Breast epithelium (tissue), 4 donors: Measurements from ENCODE around the gene HDAC7. TPM values are rescaled to one million over a fixed set of nuclear protein-coding genes. Genes with fewer than 3 reads are reported as not detected.

Experiments used
- DNase-seq, 2 donors: peaks; one replicate each; pipeline ENCODE4 v3.0.0-alpha.2; 2019; ENCODE audit warnings: low spot score in 2 of 2
- H3K27ac ChIP-seq, 2 donors: fragments of 200-600 bp; sonication (generic) in 1 of 2; one replicate each; pipeline ENCODE4 v1.5.1; 2016 to 2019; ENCODE audit warnings: mild to moderate bottlenecking in 1 of 2
- H3K27me3 ChIP-seq, 2 donors: fragments of 200-600 bp; sonication (generic) in 1 of 2; one replicate each; pipeline versions ENCODE4 v1.5.1 to v1.6.0; 2017 to 2019; ENCODE audit warnings: control low read depth in 1 of 2, mild to moderate bottlenecking in 1 of 2
- H3K36me3 ChIP-seq: fragments of 200-600 bp; one replicate; pipeline ENCODE4 v1.5.1; 2019
- H3K4me1 ChIP-seq, 2 donors: fragments of 200-600 bp; sonication (generic); one replicate each; pipeline ENCODE4 v1.5.1; 2016 to 2019; ENCODE audit warnings: control low read depth in 1 of 2
- H3K4me3 ChIP-seq, 3 donors: fragments of 200-600 bp; sonication (generic); 1 replicate in 2 of 3; 2 replicates in 1 of 3; pipeline ENCODE4 v1.5.1; 2016 to 2019; ENCODE audit warnings: mild to moderate bottlenecking in 3 of 3, moderate library complexity in 2 of 3
- H3K9me3 ChIP-seq, 2 donors: fragments of 200-600 bp; sonication (generic) in 1 of 2; one replicate each; pipeline ENCODE4 v1.5.1; 2016 to 2019; ENCODE audit warnings: control low read depth in 1 of 2
- CTCF ChIP-seq, 3 donors: fragments of 450-650 bp; IDR thresholded peaks; one replicate each; pipeline ENCODE4 v1.5.1; 2016 to 2017; ENCODE audit warnings: antibody characterized with exemption in 3 of 3, mild to moderate bottlenecking in 3 of 3, moderate library complexity in 3 of 3
- POLR2A ChIP-seq: fragments of 450-650 bp; IDR thresholded peaks from one replicate; pipeline ENCODE4 v1.6.1; 2016; ENCODE audit warnings: antibody characterized with exemption, mild to moderate bottlenecking, moderate library complexity
- POLR2AphosphoS5 ChIP-seq, 3 donors: sonication (generic); formaldehyde crosslinking; IDR thresholded peaks; one replicate each; pipeline ENCODE4 v1.6.1; 2017; ENCODE audit warnings: antibody characterized with exemption in 3 of 3
- intact Hi-C: fragments of 100-400 bp; cut with DNase I; formaldehyde crosslinking; loops from one replicate; pipeline ENCODE4 v1.15.1; 2023; ENCODE audit warnings: low total_unique reads
- total RNA-seq, 3 donors: library from RNA; depleted of rRNA; stranded (reverse); fragments of >200 nt; gene quantifications; one replicate each; pipeline ENCODE4 v1.1.0, GENCODE V29; 2016

HDAC7 gene
- total RNA-seq, 3 donors from 2014 or later = 37.6 to 77.0 (median 44.9) TPM

- H3K27ac ChIP-seq = peak overlapping the region in 1 of 2 donors; percentile 55
- no peak overlapping the region for H3K4me3 ChIP-seq
- H3K27me3 ChIP-seq = no peaks in the 10 kb centered on the region
- no peak for TF ChIP-seq POLR2A
- no peak for TF ChIP-seq POLR2AphosphoS5 (IDR thresholded peaks at IDR 0.05)
- TF ChIP-seq CTCF (IDR thresholded peaks at IDR 0.05) = no peak
- peaks cover 10% of the 10 kb centered on the region for H3K36me3 ChIP-seq
- intact Hi-C loops = no loop called here
- no peak for DNase-seq
- H3K4me1 ChIP-seq = no peaks in the 10 kb centered on the region
- no peaks in the 10 kb centered on the region for H3K9me3 ChIP-seq
Measured at GRCh38 chr12:47791874-47792273, 27.8 kb downstream of the HDAC7 start.

- no peaks in the 10 kb centered on the region for H3K4me1 ChIP-seq
- intact Hi-C loops = no loop called here
- H3K36me3 ChIP-seq = peaks cover 10% of the 10 kb centered on the region
- H3K4me3 ChIP-seq = no peak overlapping the region
- no peak for DNase-seq
- TF ChIP-seq POLR2AphosphoS5 (IDR thresholded peaks at IDR 0.05) (no peak), CTCF (IDR thresholded peaks at IDR 0.05) (no peak), POLR2A (no peak)
- peak overlapping the region in 1 of 2 donors; percentile 55 for H3K27ac ChIP-seq
- no peaks in the 10 kb centered on the region for H3K9me3 ChIP-seq
- no peaks in the 10 kb centered on the region for H3K27me3 ChIP-seq
Measured at GRCh38 chr12:47791351-47791746, 28.4 kb downstream of the HDAC7 start.

GRCh38 chr12:47790676-47791350 lies 28.9 kb downstream of the HDAC7 start:
- intact Hi-C loops = no loop called here
- peak overlapping the region in 1 of 2 donors; percentile 55 for H3K27ac ChIP-seq
- no peaks in the 10 kb centered on the region for H3K9me3 ChIP-seq
- peaks cover 10% of the 10 kb centered on the region for H3K36me3 ChIP-seq
- H3K4me1 ChIP-seq = no peaks in the 10 kb centered on the region
- H3K27me3 ChIP-seq = no peaks in the 10 kb centered on the region
- no peak overlapping the region for H3K4me3 ChIP-seq
- no peak for DNase-seq
- TF ChIP-seq POLR2AphosphoS5 (IDR thresholded peaks at IDR 0.05) (no peak), POLR2A (no peak), CTCF (IDR thresholded peaks at IDR 0.05) (no peak)

GRCh38 chr12:47789712-47790489 lies 29.8 kb downstream of the HDAC7 start:
- Histone ChIP-seq H3K36me3 (peaks cover 10% of the 10 kb centered on the region), H3K4me3 (no peak overlapping the region), H3K27me3 (no peaks in the 10 kb centered on the region), H3K27ac (peak overlapping the region in 1 of 2 donors; percentile 12), H3K9me3 (no peaks in the 10 kb centered on the region), H3K4me1 (no peaks in the 10 kb centered on the region)
- intact Hi-C loops = no loop called here
- TF ChIP-seq CTCF (IDR thresholded peaks at IDR 0.05) (no peak), POLR2A (no peak), POLR2AphosphoS5 (IDR thresholded peaks at IDR 0.05) (no peak)
- no peak for DNase-seq

GRCh38 chr12:47789141-47789540 lies 30.6 kb downstream of the HDAC7 start:
- Histone ChIP-seq H3K36me3 (peaks cover 10% of the 10 kb centered on the region), H3K4me3 (no peak overlapping the region), H3K27ac (no peak overlapping the region), H3K4me1 (no peaks in the 10 kb centered on the region), H3K27me3 (no peaks in the 10 kb centered on the region), H3K9me3 (no peaks in the 10 kb centered on the region)
- TF ChIP-seq POLR2AphosphoS5 (IDR thresholded peaks at IDR 0.05) = no peak
- TF ChIP-seq POLR2A = no peak
- no peak for TF ChIP-seq CTCF (IDR thresholded peaks at IDR 0.05)
- DNase-seq = no peak
- intact Hi-C loops = no loop called here
